OCI-LY1 (cell line): Measurements from ENCODE around the gene FOXC2.

Source experiments
- H2AFZ ChIP-seq: fragments of 200-600 bp; sonication (generic), shearing (Covaris generic); 2 replicates; pipeline ENCODE4 v1.6.0; 2014; ENCODE audit warnings: antibody characterized with exemption, mild to moderate bottlenecking, low read length
- H3F3A ChIP-seq: fragments of 200-600 bp; sonication (generic), shearing (Covaris generic); 2 replicates; pipeline ENCODE4 v1.6.0; 2014; ENCODE audit warnings: mild to moderate bottlenecking, antibody characterized with exemption, low read length, moderate library complexity; ENCODE audit not compliant: insufficient read depth
- H3K27ac ChIP-seq: fragments of 200-600 bp; sonication (generic); 2 replicates; pipeline ENCODE4 v1.5.1; 2014; ENCODE audit warnings: low read length, mixed run types, mild to moderate bottlenecking, low read depth; ENCODE audit not compliant: poor library complexity, severe bottlenecking
- H3K27me3 ChIP-seq: fragments of 200-600 bp; sonication (generic); 2 replicates; pipeline ENCODE4 v1.6.0; 2014; ENCODE audit warnings: antibody characterized with exemption, mild to moderate bottlenecking, low read length, moderate library complexity; ENCODE audit not compliant: insufficient read depth
- H3K36me3 ChIP-seq: fragments of 200-600 bp; sonication (generic); 2 replicates; pipeline ENCODE4 v1.6.1; 2014; ENCODE audit warnings: mild to moderate bottlenecking, antibody characterized with exemption, low read length, moderate library complexity, mixed read lengths; ENCODE audit not compliant: insufficient read depth
- H3K4me1 ChIP-seq: fragments of 200-600 bp; sonication (generic); 2 replicates; pipeline ENCODE4 v1.5.1; 2014; ENCODE audit warnings: mild to moderate bottlenecking, low read length, moderate library complexity; ENCODE audit not compliant: insufficient read depth, severe bottlenecking
- H3K4me2 ChIP-seq: fragments of 200-600 bp; sonication (generic), shearing (Covaris generic); 2 replicates; pipeline ENCODE4 v1.6.1; 2014; ENCODE audit warnings: low read length
- H3K4me3 ChIP-seq: fragments of 200-600 bp; sonication (generic); 2 replicates; pipeline ENCODE4 v1.5.1; 2014; ENCODE audit warnings: low read length, low read depth, mild to moderate bottlenecking, mixed read lengths; ENCODE audit not compliant: poor library complexity, severe bottlenecking
- H3K79me2 ChIP-seq: fragments of 200-600 bp; shearing (Covaris generic); 2 replicates; pipeline ENCODE4 v1.6.1; 2016; ENCODE audit warnings: mixed run types, low read length, mixed read lengths; ENCODE audit not compliant: insufficient read depth
- H3K9ac ChIP-seq: fragments of 200-600 bp; sonication (generic), shearing (Covaris generic); 2 replicates; pipeline ENCODE4 v1.6.1; 2014; ENCODE audit warnings: mild to moderate bottlenecking, low read length, mixed read lengths
- H3K9me2 ChIP-seq: fragments of 200-600 bp; sonication (generic), shearing (Covaris generic); 2 replicates; pipeline ENCODE4 v1.6.1; 2014; ENCODE audit warnings: low read depth, mild to moderate bottlenecking, low read length, mixed read lengths
- H3K9me3 ChIP-seq: fragments of 200-600 bp; shearing (Covaris generic); 2 replicates; pipeline ENCODE4 v1.6.1; 2014; ENCODE audit warnings: low read length, mixed read lengths
- H4K20me1 ChIP-seq: fragments of 200-600 bp; sonication (generic), shearing (Covaris generic); 2 replicates; pipeline ENCODE4 v1.6.0; 2016; ENCODE audit warnings: mild to moderate bottlenecking, low read length; ENCODE audit not compliant: insufficient read depth
- EZH2 ChIP-seq: fragments of 200-600 bp; sonication (generic), shearing (Covaris generic); IDR thresholded peaks from 2 replicates; pipeline ENCODE4 v1.8.0; 2017; ENCODE audit warnings: borderline replicate concordance, mixed run types, mild to moderate bottlenecking, antibody characterized with exemption, low read length, moderate library complexity, mixed read lengths
- TF ChIP-seq, protein P1 (sequence below): fragments of 200-600 bp; sonication (generic), shearing (Covaris generic); IDR thresholded peaks from 2 replicates; pipeline ENCODE4 v1.5.1; 2017; ENCODE audit warnings: mild to moderate bottlenecking, antibody characterized with exemption, low read length, moderate library complexity, mixed read lengths

The FOXC2 gene

DNA sequence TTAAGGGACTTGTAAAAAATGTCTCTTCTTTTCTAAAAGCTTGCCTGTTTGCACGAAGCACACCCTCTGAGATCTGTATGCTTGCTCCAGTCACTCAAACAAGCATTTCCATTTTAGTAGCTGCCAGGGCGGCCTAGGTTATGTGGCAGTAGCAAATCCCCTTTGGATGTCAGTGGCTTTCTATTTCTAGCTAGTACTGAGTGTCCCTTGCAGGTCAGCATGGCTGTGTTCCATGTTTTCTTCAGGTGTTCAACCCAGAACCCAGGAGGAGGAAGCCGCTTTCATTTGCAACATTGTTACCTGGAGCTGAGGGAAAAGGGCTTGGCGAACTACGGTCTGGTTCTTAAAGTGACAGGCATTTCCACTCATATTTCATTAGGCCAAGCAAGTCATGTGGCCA lies 48.1 kb downstream of the FOXC2 start:
- Histone ChIP-seq H3K4me1 (peaks cover 10% of the 10 kb centered on the region), H3K4me2 (no peak overlapping the region), H2AFZ (no peak overlapping the region), H3K79me2 (no peaks in the 10 kb centered on the region), H3K9ac (no peak overlapping the region), H4K20me1 (no peaks in the 10 kb centered on the region), H3K9me2 (no peaks in the 10 kb centered on the region), H3K9me3 (no peaks in the 10 kb centered on the region), H3K4me3 (no peak overlapping the region), H3K27ac (no peak overlapping the region), H3F3A (no peaks in the 10 kb centered on the region), H3K36me3 (no peaks in the 10 kb centered on the region), H3K27me3 (no peaks in the 10 kb centered on the region)
- TF ChIP-seq, protein P1, sequence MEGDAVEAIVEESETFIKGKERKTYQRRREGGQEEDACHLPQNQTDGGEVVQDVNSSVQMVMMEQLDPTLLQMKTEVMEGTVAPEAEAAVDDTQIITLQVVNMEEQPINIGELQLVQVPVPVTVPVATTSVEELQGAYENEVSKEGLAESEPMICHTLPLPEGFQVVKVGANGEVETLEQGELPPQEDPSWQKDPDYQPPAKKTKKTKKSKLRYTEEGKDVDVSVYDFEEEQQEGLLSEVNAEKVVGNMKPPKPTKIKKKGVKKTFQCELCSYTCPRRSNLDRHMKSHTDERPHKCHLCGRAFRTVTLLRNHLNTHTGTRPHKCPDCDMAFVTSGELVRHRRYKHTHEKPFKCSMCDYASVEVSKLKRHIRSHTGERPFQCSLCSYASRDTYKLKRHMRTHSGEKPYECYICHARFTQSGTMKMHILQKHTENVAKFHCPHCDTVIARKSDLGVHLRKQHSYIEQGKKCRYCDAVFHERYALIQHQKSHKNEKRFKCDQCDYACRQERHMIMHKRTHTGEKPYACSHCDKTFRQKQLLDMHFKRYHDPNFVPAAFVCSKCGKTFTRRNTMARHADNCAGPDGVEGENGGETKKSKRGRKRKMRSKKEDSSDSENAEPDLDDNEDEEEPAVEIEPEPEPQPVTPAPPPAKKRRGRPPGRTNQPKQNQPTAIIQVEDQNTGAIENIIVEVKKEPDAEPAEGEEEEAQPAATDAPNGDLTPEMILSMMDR, result no peak
- TF ChIP-seq EZH2, result no peak

DNA sequence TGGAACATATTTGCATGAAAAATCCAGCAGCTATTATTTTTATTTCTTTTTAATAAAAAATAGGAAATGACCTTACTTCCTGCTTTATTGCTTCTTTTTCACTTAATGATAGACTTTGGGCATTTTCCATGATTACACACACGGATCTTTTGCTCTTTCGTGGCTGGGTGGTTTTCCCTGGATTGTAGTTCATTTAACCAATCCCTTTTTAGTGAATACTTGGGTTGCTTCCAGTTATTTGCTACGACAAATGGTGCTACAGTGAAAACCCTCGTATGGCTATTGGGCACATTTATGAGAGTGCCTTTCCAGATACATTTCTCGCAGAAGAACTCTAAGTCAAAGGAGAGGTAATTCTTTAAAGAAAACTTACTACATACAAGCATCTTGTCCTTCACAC lies 50.3 kb downstream of the FOXC2 start:
- Histone ChIP-seq H3K27me3 (peaks cover 8% of the 10 kb centered on the region; the same call in 1 of the 2 replicates), H2AFZ (no peak overlapping the region)

DNA sequence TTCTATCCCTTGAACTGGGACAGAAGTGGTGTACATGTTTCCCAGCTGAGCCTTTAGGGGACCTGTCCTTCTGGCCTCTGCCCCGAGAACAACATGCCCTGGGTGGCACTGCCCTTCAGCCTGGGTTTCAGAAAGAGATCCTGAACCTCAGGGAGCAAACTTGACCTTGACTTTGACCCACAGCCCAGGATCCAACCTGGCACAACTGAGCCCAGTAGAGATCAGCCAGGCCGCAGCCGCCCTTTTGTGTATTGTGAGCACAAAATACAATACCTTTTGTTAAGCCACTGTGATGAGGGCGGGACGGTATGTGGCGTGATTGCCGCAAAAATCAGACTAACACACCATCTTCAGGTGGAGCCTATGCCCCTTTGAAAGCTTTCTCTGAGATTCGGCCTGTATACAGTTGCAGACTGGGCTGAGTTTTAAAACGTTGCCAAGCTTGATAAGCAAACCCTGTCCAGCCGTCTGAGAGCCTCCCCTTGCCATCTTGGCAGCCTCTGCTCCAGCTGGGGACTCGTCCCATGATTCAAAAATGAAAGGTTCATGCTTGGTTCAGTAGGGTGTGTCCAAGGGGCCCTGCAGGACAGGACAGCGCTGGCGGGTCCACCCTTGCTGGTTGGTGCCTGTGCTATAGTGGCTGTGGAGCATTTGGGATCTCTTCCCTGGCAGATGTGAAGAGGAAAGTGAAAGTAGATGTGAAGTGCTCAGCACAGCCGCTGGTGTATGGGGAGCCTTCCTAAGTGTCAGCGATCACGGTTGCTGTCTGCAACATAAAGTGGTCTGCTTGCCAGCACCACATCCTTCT lies 52.0 kb downstream of the FOXC2 start:
- Histone ChIP-seq H3K27ac (no peak overlapping the region), H3K9me3 (no peaks in the 10 kb centered on the region), H3K36me3 (no peaks in the 10 kb centered on the region; the same call in 1 of the 2 replicates), H3F3A (no peaks in the 10 kb centered on the region), H3K79me2 (no peaks in the 10 kb centered on the region), H4K20me1 (no peaks in the 10 kb centered on the region), H3K27me3 (peaks cover 8% of the 10 kb centered on the region; the same call in 1 of the 2 replicates), H2AFZ (no peak overlapping the region), H3K9ac (no peak overlapping the region), H3K4me1 (no peaks in the 10 kb centered on the region), H3K4me3 (no peak overlapping the region), H3K9me2 (no peaks in the 10 kb centered on the region), H3K4me2 (no peak overlapping the region)
- no peak for TF ChIP-seq EZH2
- TF ChIP-seq, protein P1, result no peak

More for the DNA sequence above, 50.3 kb downstream of the FOXC2 start:
- no peaks in the 10 kb centered on the region for H3K9me2 ChIP-seq
- H4K20me1 ChIP-seq, result no peaks in the 10 kb centered on the region
- no peak for TF ChIP-seq EZH2
- TF ChIP-seq, protein P1, result no peak
- H3K9me3 ChIP-seq, result no peaks in the 10 kb centered on the region
- no peak overlapping the region for H3K27ac ChIP-seq
- no peaks in the 10 kb centered on the region for H3K4me1 ChIP-seq
- H3K4me2 ChIP-seq, result no peak overlapping the region
- no peak overlapping the region for H3K4me3 ChIP-seq
- H3K36me3 ChIP-seq, result no peaks in the 10 kb centered on the region
- no peaks in the 10 kb centered on the region for H3F3A ChIP-seq
- H3K79me2 ChIP-seq, result no peaks in the 10 kb centered on the region
- H3K9ac ChIP-seq, result no peak overlapping the region
